GM21619 (cell line): Measurements from ENCODE around the gene LGALS3BP.
A peak's percentile ranks its signal among the peaks of the same experiment; 100 is the strongest.

ENCODE experiments used
- ATAC-seq: cut with Tn5 transposase; IDR thresholded peaks from one replicate; pipeline ENCODE4 v1.9.1; 2021; ENCODE audit not compliant: unreplicated experiment

The LGALS3BP gene

DNA sequence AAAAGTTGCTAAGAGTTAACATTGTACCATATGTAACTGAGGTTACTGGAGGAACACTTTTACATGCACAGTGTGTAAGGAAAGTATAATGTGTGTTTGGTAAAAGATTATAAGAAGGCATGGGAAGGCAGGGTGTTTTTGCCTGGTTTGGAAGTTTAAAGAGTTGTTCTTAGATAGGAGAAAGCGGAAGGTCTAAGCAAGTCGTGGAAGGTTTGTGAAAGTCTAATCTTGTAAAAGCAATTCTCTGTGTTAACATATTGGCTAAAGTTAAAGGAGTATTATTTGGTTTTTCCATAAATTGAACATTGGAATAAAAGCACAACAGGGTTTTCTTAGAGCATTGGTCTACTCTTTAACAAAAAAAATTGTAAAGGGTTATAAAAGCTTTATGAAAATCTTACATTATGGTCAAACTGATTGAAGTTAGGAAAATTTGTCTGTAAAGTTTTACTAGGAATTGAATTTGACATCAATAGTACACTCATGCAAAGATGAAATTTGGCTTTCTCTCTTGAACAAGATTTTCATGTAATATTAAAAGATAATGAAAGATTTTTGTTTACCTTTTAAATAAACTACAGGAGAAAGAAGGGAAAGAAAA is 34.5 kb upstream of the LGALS3BP start:
- no peak for ATAC-seq

DNA sequence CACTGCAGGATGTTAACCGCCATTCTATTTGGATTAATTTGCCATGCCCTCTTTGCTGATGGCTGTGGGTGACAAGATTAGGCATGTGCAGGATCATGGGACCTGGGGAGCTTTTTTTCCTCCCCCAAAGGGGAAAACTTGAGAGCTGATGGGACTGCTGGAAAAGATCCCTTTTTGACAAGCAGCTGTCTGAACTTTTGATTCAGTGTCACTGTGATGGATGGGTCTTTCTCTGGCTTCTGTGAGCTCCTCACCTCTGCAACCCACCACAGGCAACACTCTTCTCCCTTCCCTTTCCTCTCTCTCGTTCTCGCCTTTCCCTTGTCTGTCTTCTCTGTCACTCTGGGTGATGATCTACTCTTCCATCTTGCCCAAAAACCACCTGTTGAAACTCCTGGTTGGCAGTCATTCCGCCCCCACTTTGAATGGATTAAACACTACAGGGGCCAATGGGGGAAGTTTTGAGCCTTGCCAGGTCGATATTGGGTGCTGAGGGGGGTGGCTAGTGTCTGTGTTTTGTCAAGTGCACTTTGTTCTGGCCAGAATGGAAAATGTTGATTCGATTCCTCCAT is 32.9 kb upstream of the LGALS3BP start:
- no peak for ATAC-seq

DNA sequence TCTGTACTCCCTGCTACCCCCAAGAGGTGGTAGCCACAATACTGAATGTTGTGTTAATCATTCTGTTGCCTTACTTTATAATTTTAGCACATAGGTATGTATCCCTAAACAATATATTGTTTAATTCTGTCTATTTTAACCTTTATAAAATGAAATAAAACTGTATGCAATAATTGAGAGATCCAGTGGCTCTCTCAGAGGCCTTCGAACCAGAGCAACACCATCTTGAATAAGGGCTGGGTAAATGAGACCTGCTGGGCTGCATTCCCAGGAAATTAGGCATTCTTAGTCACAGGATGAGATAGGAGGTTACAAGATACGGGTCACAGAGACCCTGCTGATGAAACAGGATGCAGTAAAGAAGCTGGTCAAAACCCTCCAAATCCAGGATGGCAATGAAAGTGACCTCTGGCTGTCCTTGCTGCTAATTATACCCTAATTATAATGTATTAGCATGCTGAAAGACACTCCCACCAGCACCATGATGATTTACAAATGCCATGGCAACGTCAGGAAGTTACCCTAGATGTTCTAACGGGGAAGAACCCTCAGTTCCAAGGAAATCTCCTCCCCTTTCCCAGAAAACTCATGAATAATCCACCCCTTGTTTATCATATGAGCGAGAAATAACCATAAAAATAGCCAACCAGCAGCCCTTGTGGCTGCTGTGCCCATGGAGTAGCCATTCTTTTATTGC is 31.9 kb upstream of the LGALS3BP start:
- ATAC-seq = no peak

DNA sequence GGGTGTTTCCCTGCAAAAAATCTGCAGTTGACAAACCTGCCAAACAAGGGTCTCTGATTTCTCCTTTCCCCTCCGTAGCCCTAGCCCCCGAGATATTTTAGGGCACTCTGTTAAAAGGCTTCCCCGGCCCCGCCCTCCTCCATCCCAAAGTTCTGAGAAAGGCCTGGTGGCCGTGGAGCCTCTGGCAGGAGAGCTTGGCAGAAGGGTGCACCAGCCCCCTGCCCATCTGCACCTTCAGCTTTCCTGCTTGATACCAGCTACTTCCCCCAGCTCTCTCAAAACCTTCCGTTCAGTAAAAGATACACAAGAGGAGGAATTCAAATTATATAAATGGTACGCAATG is 30.6 kb upstream of the LGALS3BP start:
- no peak for ATAC-seq

DNA sequence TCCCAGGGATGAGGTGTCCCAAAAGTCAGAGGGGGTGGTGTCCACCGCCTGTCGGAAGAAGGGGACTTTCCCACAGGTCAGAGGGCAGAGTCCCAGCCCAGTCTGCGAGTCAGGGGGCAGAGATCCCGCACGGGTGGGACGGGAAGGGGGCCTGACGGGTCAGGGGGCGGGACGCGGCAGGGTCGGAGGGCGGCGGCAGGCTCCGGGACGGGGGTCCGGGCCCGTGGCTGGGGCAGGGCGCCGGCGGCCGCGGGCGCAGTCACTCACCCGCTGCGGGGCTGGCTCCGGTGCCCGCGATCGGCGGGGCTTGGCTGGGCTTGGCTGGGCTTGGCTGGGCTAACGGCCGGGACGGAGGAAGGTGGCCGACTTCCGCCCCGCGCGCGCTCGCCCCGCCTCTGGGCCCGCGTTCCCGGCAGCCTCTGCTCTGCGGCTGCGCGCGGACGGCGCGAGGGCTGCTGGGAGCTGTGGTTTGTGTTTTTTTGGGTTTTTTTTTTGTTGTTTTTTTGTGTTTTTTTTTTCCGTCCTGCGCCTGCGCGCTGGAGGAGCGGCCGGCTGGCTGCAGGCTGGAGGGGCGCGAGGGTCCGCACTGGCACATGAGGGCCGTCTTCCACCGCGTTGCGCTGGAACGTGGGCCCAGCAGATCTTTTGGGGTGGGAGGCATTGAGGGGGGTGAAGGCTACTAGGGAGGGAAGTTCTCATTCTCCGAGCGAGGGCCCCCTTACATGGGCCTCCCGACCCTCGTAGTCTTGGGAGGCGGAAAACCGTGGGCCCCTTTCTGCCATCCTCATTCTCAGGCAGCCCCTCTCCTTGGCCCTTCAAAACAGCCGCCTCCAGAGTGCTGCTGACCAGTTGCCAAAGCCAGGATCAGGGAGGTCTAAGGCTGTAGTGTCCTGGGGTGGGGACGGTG is 29.9 kb upstream of the LGALS3BP start, which contains the start of gene CANT1:
Gene CANT1, minus strand, starts transcription at position 368 of the 907 bp plus-strand sequence. CDS start 12,142 bp downstream, outside the sequence.
- peak; percentile 91 for ATAC-seq

DNA sequence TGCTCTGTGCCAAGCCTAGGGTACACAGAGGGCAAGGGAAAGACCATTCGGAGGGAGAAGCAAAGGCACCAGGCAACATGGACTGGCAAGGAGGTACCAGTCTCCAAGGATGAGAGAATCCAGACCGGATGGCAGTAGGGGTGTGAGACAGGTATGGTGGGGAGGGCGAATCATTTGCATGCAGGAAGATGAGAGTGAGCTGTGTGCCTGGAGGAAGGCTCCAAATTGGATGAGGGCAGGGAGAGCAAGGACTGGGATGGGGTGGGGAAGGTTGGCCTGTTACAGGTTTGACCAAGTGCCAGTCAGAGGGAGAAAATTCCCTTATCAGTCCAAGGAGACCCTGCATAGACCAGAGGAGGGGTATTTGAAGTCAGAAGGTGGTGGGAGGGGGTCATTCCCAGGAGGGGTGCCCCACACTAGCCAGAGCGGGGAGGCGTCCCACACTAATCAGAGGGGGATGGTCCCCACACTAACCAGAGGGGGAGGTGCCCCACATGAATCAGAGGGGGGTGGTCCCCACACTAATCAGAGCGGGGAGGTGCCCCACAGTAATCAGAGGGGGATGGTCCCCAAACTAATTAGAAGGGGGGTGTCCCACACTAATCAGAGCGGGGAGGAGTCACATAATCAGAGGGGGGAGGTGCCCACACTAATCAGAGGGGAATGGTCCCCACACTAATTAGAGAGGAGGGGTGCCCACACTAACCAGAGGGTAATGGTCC is 29.1 kb upstream of the LGALS3BP start:
- ATAC-seq = no peak

DNA sequence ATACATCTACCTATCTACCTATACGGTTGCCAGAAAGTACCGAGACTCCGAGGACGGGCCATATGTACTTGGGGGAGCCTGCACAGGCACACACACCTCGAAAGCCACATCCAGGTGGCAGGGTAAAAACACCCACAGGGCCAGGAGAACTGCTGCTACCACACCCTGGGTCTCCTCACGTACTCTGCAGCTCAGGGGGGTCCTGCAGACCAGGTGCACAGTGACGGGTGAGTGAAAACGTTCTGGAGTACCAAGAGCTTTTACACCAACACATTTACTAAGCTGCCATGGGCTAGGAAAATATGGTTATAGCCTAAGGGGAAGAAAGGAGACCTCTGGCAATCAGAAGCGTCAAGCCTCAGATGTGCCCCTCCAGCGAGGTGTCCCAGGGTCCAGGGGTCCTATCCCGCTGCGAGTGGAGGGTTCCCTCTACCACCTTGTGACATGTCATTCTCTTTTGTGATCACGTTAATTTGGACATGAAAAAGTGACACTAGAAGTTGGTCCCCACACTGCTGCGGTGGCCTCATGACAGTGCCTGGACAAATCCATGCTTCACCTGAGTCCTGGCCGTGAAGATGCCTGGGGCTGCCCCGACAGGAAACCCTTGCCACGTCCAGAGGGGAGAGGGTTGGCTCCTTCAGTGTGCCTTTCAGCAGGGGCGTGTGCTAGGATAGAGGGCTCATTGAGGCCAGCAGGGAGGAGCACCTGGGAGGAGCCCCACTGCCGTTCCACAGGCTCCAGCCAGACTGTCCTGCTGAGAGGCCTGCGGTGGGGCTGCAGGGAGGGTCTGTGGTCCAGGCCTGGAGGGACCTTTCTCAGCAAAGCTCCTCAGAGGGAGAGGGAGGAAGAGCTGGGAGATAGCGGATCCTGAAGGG is 28.0 kb upstream of the LGALS3BP start:
- no peak for ATAC-seq

DNA sequence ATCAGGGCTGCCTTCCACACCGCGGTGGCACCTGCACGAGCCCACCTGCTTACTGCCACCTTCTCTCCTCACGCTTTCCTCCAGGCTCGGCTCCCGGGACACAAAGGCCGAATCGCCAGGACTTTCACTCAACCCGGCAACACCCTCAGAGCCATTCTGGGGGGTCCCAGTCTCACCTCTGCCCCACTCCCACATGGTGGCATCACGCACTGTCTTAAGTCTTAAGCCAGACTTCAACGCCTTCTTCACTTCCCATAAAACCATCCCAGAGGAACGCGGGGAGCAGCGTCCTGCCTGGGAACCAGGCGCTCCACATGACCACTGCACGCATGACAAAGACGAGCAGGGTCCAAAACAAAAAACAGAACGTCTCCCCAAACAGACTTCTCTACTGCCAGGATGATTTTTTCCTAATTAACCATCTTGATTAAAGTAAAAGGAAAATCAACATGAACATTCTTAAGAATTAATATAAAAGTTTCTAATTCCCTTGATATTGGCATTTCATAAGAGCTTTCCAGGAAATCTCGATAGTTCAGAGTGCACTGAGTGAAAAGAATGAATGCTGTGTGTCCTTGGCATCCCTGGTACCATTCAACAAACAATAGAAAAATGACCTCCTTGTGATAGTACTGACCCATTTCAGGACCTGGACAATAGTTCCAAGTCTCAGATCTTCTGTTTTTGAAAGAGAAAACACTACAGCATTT is 27.2 kb upstream of the LGALS3BP start:
- ATAC-seq = no peak

DNA sequence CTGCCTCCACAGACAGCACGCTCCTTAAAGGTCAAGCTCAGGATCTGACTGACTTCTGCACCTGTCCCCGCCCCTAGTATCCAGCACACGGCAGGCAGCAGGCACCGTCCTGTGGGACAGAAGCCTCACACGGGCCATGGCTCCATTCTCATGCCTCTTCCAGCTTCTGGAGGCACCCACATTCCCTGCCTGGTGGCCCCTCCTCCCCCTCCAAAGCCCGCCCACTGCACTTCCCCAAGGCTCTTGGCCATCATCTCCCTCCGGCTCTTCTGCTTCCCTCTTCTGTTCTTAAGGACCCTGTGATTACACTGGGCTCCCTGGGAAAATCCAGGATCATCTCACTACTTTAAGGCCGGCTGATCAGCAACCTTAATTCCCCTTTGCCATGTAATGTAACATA is 26.3 kb upstream of the LGALS3BP start:
- ATAC-seq = no peak

DNA sequence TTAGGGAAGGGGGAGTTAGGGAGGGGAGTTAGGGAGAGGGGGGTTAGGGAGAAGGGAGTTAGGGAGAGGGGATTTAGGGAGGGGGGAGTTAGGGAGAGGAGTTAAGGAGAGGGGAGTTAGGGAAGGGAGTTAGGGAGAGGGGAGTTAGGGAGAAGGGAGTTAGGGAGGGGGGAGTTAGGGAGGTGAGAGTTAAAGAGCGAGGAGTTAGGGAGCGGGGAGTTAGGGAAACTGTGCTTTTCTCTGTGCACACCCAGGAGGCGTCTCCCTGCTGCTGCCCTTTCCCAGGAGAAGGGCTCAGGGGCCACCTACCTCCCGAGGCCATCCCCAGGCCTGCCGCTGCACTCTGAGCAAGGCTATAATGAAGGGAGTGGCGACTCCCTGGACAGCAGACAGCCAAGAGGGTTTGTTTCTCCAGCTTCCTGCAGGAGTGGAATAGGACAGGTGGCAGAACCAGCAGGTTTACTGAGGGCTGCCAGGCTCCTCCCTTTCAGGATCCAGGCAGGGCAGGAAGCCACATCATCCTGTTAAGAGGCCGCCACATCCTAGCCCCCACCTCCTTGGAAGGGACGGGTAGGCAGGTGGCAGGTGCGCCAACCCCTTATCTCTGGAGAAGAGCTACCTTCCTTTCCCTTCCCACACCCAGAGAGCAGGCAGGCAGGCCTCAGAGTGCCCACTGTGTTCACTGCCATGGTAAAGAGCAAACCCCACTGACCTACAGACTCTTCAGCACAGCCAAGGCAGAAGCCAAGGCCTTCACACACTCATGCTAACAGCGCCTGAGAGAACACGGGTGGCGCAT is 25.5 kb upstream of the LGALS3BP start:
- ATAC-seq = no peak

DNA sequence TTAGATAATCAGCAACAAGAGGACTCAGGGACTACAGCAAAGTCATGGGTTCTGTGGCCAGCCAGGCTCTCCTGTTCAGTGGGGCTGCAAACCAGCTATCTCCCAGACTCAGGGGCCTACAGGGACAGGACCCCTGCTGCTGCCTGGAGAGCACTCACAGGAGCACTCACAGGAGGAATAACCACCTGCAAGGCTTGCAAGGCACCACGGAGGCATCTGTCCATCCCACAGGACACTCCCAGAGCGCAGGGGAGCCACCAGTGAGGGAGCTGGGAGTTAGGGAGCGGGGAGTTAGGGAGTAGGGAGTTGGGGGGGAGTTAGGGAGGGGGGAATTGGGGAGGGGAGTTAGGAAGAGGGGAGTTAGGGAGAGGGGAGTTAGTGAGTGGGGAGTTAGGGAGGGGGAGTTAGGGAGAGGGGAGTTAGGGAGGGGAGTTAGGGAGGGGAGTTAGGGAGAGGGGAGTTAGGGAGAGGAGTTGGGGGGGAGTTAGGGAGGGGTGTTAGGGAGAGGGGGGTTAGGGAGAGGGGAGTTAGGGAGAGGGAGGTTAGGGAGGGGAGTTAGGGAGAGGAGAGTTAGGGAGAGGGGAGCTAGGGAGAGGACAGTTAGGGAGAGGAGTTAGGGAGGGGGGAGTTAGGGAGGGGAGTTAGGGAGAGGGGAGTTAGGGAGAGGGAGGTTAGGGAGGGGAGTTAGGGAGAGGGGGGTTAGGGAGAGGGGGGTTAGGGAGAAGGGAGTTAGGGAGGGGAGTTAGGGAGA is 24.1 kb upstream of the LGALS3BP start:
- ATAC-seq = no peak

DNA sequence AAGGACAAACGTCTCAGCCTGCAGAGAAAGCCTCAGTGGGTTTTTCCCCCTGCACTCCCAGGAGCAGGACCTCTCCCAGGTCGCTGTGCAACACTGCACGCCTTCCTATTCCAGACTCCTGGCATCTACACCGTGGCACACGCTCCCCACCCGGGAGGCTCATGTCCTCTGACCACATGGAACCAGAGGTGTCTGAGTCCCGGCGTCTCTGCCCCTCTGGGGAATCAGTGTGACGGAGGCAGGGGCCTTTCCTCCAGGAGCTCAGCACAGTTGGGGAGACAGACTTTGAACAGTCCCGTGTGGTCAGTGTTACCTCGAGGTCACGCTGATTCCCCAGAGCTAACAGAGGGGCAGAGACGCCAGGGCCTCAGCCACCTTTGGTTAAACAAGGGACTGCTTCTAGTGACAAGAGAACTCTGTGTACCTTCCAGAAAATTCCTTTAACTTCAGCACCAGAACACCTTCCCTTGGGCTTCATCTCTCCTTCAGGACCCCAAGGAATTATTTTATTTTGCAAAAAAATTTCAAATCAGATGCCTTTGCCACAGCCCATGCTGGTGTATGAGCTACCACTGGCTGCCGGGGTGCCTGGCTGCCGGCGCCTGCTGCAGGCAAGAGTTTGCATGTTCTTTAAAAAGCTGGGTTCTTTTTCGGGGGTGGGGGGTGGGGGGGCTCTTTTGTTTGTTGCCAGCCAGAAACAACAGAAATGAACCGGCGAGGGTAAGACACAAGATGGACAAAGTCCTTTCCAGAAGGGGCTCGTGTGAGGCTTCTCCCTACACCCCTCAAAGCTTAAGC is 23.3 kb upstream of the LGALS3BP start:
- no peak for ATAC-seq

DNA sequence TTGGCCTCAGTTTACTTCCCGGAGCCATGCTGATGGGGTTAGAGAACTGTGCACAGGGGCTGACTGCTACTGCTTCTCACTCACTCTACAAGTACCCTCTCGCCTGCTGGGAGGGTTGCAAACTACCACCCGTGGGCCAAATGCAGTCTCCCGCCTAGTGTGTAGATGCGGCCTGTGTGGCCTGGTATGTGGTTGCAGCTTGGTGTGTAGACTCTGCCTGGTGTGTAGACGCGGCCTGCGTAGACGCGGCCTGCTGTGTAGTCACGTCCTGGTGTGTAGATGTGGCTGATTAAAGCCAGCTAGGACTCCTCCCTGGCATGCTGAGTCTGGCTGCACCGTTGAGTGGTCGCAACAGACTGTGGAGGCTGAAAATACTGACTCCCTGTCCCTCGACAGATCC is 22.6 kb upstream of the LGALS3BP start:
- ATAC-seq = no peak

DNA sequence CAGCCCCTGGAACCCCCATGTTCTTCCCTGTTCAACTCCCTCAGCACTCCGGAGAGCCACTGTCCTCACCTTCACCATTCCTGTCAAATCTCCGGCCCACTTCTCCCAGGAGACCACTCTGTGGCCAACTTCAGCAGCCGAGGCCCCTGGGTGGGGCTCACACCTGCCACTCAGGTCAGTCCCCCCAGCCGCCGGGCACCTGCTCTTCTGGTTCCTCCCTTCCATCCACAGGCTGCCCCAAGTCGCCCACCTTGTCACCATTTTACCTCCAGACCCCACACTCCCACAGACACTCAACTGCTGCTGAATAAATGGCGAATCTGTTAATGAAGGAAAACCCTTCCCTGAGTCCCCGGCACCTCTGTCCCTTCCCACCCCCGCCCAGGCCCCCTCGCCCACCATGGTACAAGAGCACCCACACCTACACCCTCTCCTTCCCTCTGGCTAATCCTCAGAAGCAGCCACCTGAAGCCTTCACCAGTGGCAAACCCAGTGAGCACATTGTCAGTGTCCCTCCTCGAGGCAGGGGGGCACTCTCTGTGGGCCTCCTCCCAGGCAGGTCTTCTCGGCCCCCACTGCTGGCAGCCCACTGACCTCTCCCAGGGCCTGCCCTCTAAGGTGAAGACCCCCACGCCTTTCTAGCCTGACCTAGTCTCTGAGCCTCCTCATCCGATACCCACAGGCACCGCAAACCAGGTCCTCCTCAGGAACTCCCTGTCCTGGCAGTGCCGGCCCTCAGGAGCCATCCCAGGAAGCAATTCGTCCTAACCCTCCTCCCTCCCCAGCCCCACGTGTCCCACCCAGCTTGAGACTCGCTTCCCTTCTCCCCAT is 21.7 kb upstream of the LGALS3BP start:
- no peak for ATAC-seq

DNA sequence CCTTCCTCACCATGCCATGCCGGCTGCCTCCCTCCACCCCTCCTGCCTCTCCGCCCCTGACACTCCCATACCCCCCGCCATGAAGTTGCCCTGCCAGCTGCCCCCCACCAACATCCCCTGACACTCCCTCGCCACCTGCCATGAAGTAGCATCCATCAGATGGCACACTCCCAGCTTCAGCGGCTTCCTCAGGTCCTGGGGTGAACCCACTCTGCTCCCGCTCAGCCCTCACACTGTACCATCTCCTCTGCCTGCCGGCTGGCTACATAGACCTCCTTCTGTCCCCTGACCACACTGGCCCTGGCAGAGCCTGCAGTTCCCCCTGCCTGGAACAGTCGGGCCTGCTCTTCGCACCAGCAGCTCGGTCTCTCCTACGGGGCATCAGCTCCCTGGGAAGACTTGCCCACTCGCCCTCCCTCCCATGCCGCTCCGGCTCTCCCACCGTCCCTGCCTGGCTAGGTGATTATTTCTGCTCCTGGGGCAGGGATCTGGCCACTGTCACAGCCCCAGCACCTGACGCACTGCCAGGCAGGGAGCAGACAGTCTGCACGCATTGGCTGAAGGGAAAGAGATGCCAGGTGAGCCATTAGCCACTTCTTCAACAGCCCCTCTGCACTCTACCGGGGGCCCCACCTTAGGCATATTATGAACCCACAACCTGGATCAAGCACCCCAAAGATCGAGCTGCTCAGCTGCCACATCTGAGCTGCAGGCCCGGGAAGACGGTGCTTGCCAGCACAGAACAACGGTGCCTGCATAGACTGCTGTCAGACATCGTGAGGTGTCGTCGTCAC is 20.9 kb upstream of the LGALS3BP start:
- no peak for ATAC-seq
